K562 (cell line): ENCODE measurements around the gene RAB27B. TPM values are rescaled to one million over a fixed set of nuclear protein-coding genes. Genes with fewer than 3 reads are reported as not detected.

Experiments used
- ATAC-seq: fragments of 200-7000 bp; cut with Tn5 transposase; 3 replicates; pipeline ENCODE4 v1.9.1; 2020; ENCODE audit warnings: moderate library complexity
- BruUV-seq: library from RNA; stranded (reverse); fragments of 400-500 nt; replicated peaks from 2 replicates; lab custom pipeline; 2021; lab: Mats Ljungman, UMichigan
- CTCF ChIA-PET: fragments of 300-600 bp; formaldehyde crosslinking; extraction: SDS; loops from one replicate; lab custom pipeline; 2021; ENCODE audit warnings: low intra/inter-chr PET ratio; lab: Yijun Ruan, JAX
- POLR2A ChIA-PET: fragments of 300-600, 350-650 bp; sonication (Branson Sonifier 250); formaldehyde crosslinking; extraction: SDS; loops from one replicate; lab custom pipeline; 2021; ENCODE audit warnings: antibody characterized with exemption, inconsistent platforms; lab: Yijun Ruan, JAX
- DNase-seq, 4 experiments: peaks; one replicate each; pipeline versions ENCODE4 v3.0.0 to v3.0.0-alpha.2; 2011 to 2018; ENCODE audit warnings: low spot score in 3 of 4, mixed read lengths in 3 of 4; ENCODE audit errors: extremely low read depth in 1 of 4
- FAIRE-seq: peaks from 2 replicates; lab custom pipeline; 2011; peaks lifted over from hg19 to GRCh38; lab: Jason Lieb, UNC
- H2AFZ ChIP-seq: 2 replicates; pipeline ENCODE4 v1.6.0; 2011; ENCODE audit warnings: low read depth, low read length, control low read depth, inconsistent platforms
- H3K27ac ChIP-seq: fragments of 200-600 bp; 3 replicates; pipeline ENCODE4 v1.8.0; 2011; ENCODE audit warnings: low read depth, mild to moderate bottlenecking, control low read depth, inconsistent platforms, low read length, moderate library complexity, mixed read lengths; ENCODE audit errors: extremely low read depth
- H3K27me3 ChIP-seq, 2 experiments: fragments of 300-600 bp in 1 of 2; 2 replicates in 1 of 2; 3 replicates in 1 of 2; pipeline versions ENCODE4 v1.6.0 to v1.8.0; 2011; ENCODE audit warnings: inconsistent platforms in 2 of 2, low read length in 2 of 2, mild to moderate bottlenecking in 1 of 2, mixed read lengths in 1 of 2, moderate library complexity in 1 of 2; ENCODE audit not compliant: control insufficient read depth in 2 of 2, insufficient read depth in 2 of 2
- H3K36me3 ChIP-seq: fragments of 300-600 bp; 3 replicates; pipeline ENCODE4 v1.8.0; 2011; ENCODE audit warnings: mild to moderate bottlenecking, low read length, inconsistent platforms; ENCODE audit not compliant: control insufficient read depth, insufficient read depth
- H3K4me1 ChIP-seq, 2 experiments: fragments of 200-600 bp in 1 of 2; replicated peaks in 1 of 2; 2 replicates in 1 of 2; 3 replicates in 1 of 2; pipeline versions ENCODE4 v1.5.1 to v1.8.0; 2011; ENCODE audit warnings: inconsistent platforms in 2 of 2, low read length in 2 of 2, mild to moderate bottlenecking in 1 of 2, mixed read lengths in 1 of 2, moderate library complexity in 1 of 2; ENCODE audit not compliant: control insufficient read depth in 2 of 2, insufficient read depth in 2 of 2
- H3K4me2 ChIP-seq: 2 replicates; pipeline ENCODE4 v1.6.1; 2011; ENCODE audit warnings: low read length, control low read depth, inconsistent platforms, mixed read lengths; ENCODE audit not compliant: insufficient read depth
- H3K4me3 ChIP-seq: fragments of 200-600 bp; sonication (generic), shearing (Covaris generic); 2 replicates; pipeline ENCODE4 v1.5.1; 2016; ENCODE audit warnings: control low read depth, inconsistent platforms
- H3K79me2 ChIP-seq: fragments of 200-600 bp; 3 replicates; pipeline ENCODE4 v1.8.0; 2011; ENCODE audit warnings: low read length, inconsistent platforms; ENCODE audit not compliant: control insufficient read depth, insufficient read depth
- H3K9ac ChIP-seq, 2 experiments: 2 replicates each; pipeline versions ENCODE4 v1.6.0 to v1.6.1; 2011; ENCODE audit warnings: low read depth in 2 of 2, low read length in 2 of 2, control low read depth in 1 of 2, inconsistent platforms in 1 of 2, mild to moderate bottlenecking in 1 of 2, mixed read lengths in 1 of 2; ENCODE audit not compliant: insufficient read depth in 1 of 2
- H3K9me1 ChIP-seq: one replicate; pipeline ENCODE4 v1.6.0; 2011; ENCODE audit warnings: inconsistent platforms, mild to moderate bottlenecking, low read length, moderate library complexity; ENCODE audit not compliant: control insufficient read depth, insufficient read depth
- H3K9me3 ChIP-seq: replicated peaks from 2 replicates; pipeline ENCODE4 v1.5.1; 2011; ENCODE audit warnings: low read depth, low read length, inconsistent platforms; ENCODE audit not compliant: control insufficient read depth, insufficient read depth
- H4K20me1 ChIP-seq: replicated peaks from 2 replicates; pipeline ENCODE4 v1.6.1; 2011; ENCODE audit warnings: low read length, inconsistent platforms, mixed read lengths; ENCODE audit not compliant: control insufficient read depth, insufficient read depth
- ARID1B ChIP-seq: fragments of 450-650 bp; IDR thresholded peaks from 2 replicates; pipeline ENCODE4 v1.6.1; 2016; ENCODE audit warnings: antibody characterized with exemption, mild to moderate bottlenecking, inconsistent platforms
- KDM1A ChIP-seq, 2 experiments: fragments of 450-650 bp; IDR thresholded peaks; 2 replicates each; pipeline ENCODE4 v1.6.1; 2016; ENCODE audit warnings: mild to moderate bottlenecking in 2 of 2
- MCM5 ChIP-seq: fragments of 450-650 bp; IDR thresholded peaks from 2 replicates; pipeline ENCODE4 v1.6.1; 2016; ENCODE audit warnings: low read depth
- PML ChIP-seq: IDR thresholded peaks from 2 replicates; pipeline ENCODE4 v1.6.1; 2012; ENCODE audit warnings: low read length, inconsistent platforms
- U2AF1 ChIP-seq: fragments of 200-400 bp; formaldehyde crosslinking; optimal IDR thresholded peaks from 2 replicates; pipeline ENCODE3; 2017; ENCODE audit warnings: mild to moderate bottlenecking, low read depth, low read length, moderate library complexity
- WGBS: fragments of 100-300 bp; shearing (Covaris generic); methylation state at CpG from one replicate; pipeline ENCODE4 v1.1.6; 2016; ENCODE audit warnings: low coverage, mixed read lengths; ENCODE audit not compliant: insufficient coverage; ENCODE audit errors: missing lambda C conversion rate; 5-methylcytosine and 5-hydroxymethylcytosine counted together
- in situ Hi-C: fragments of 300-500 bp; cut with MboI; formaldehyde crosslinking; loops from 4 replicates; pipeline ENCODE4 v1.15.0; 2018; ENCODE audit warnings: inconsistent platforms, mixed read lengths
- intact Hi-C: fragments of 100-400 bp; cut with micrococcal nuclease; formaldehyde crosslinking; loops from 2 replicates; pipeline ENCODE4 v1.14.2; 2022
- polyA plus RNA-seq, 8 experiments: library from polyadenylated mRNA; depleted of rRNA in 4 of 8; stranded (reverse) in 5 of 8; unstranded in 3 of 8; fragments of >200 nt; fragmentation: Nextera tagmentation in 2 of 8; fragmentation: Illumina TruSeq in 1 of 8; extraction: Ambion mirVana in 2 of 8; extraction: Trizol in 1 of 8; gene quantifications; 2 replicates each; pipeline versions ENCODE4 v1.2.1 to v1.2.3, GENCODE V29; 2011 to 2014; ENCODE audit warnings: inconsistent platforms in 1 of 8, missing spikeins in 1 of 8
- total RNA-seq, 7 experiments: library from RNA; depleted of rRNA in 6 of 7; stranded (reverse); fragments of >200 nt in 6 of 7; fragmentation: Illumina TruSeq in 2 of 7; extraction: Trizol in 2 of 7; gene quantifications; 2 replicates each; pipeline versions ENCODE4 v1.2.1 to v1.2.3, GENCODE V29; 2011 to 2021; ENCODE audit warnings: low replicate concordance in 1 of 7

The RAB27B gene
- total and polyA plus RNA-seq, 9 of the 15 experiments (the other 6 are each of a cell fraction or from before 2014, with no cell fraction given): 0.44 to 5.7 (median 1.2) TPM

DNA sequence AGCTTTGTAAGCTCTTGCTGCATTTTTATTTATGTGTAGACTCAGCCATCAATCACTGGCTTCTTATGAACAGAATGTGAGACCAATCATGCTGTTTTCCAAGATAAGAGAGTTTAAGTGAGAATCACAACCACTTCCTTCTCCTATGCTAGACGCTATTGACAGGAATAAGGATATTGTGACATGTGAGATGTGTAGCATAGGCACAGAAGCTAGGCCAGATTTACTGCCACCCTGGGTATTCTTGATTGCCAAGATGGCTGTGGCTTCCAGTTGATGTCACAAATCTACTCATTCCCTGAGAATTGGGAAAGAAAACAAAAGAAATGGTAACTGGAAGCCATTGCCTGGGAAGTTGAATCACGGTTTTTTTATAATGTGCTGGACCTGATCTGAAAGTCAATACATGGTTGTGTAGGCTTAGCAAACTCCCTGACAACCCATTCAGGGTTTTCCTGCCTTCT, 49.9 kb downstream of the RAB27B start (continued):
- TF ChIP-seq KDM1A (IDR thresholded peaks at IDR 0.05) (peak; percentile 87 to 88), PML (peak; percentile 21; the same call in 1 of the 2 replicates), ARID1B (peak; percentile 45; the same call in 1 of the 2 replicates)
- TF ChIP-seq, all 486 proteins: peak for 15

DNA sequence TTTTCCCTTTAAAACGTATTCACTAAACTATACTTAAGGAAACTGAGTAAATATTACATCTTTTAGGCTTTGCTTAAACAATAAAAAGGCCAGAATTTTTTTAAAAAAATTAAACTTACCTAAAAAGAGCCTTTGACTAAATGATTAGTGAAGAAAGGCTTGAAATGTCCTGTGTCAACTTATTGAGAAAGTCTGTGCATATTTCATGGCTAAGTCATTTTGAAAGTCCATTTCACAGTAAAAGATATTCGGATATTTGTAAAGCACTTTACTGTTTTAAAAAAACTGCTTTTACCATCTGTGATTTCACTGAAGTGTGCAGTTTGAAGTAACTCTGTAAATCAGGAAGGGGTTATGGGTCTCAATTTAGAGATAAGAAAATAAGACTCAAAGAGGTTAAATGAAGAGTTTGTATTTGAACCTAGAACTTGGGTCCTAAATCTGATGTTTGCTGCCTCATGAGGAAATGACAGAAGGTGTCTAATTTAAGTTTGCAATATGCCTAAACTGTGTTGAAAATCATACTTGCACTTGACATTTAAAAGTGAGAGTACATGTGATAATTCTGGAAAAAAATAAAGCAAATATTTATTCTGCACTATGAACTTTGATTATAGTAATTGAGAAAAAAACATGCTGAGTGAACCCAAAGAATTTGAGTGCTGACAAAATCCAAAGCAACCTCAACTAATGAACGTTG, 50.5 kb downstream of the RAB27B start:
- H4K20me1 ChIP-seq: no peaks in the 10 kb centered on the region
- H3K4me3 ChIP-seq: no peak overlapping the region
- H3K79me2 ChIP-seq: no peaks in the 10 kb centered on the region
- BruUV-seq: no TSS peak
- no peaks in the 10 kb centered on the region for H3K9me1 ChIP-seq
- in situ Hi-C loops: no loop called here
- CTCF ChIA-PET: no interaction called here
- no peak for TF ChIP-seq MCM5
- TF ChIP-seq U2AF1: no peak
- TF ChIP-seq, all 486 proteins: peak for 0
- intact Hi-C loops: no loop called here
- Histone ChIP-seq H3K4me1 (peaks cover 0 to 20% of the 10 kb centered on the region in 2 experiments; a peak in 3 of 5 replicates), H3K4me2 (no peak overlapping the region), H2AFZ (no peak overlapping the region), H3K27ac (no peak overlapping the region), H3K36me3 (no peaks in the 10 kb centered on the region), H3K9ac (no peak overlapping the region), H3K9me3 (no peaks in the 10 kb centered on the region), H3K27me3 (no peaks in the 10 kb centered on the region)
- no peak for FAIRE-seq
- no peak for ATAC-seq
- 26% methylated on average over 3 of the region's 3 CpGs for WGBS
- POLR2A ChIA-PET: no interaction called here
- no peak for DNase-seq
